Effector memory CD4-positive, alpha-beta T cell (primary cell): ENCODE results near the gene YJU2.
"Not testable (repeated sequence)": the region's sequence is repeated elsewhere in the genome, so short reads cannot be mapped to it uniquely, and the experiment has no call there.

Source experiments
- DNase-seq, 3 donors: peaks; one replicate each; pipeline ENCODE4 v3.0.0-alpha.2; 2020
- H3K27ac ChIP-seq: 2 replicates; pipeline ENCODE4 v1.7.0; 2013; ENCODE audit warnings: mild to moderate bottlenecking, low read length, moderate library complexity; ENCODE audit not compliant: insufficient read depth, poor library complexity, severe bottlenecking
- H3K27me3 ChIP-seq: replicated peaks from 2 replicates; pipeline ENCODE4 v1.7.0; 2013; ENCODE audit warnings: mild to moderate bottlenecking, low read length; ENCODE audit not compliant: insufficient read depth, control insufficient read depth, poor library complexity, severe bottlenecking
- H3K36me3 ChIP-seq: 2 replicates; pipeline ENCODE4 v1.7.0; 2013; ENCODE audit warnings: mild to moderate bottlenecking, low read length, moderate library complexity; ENCODE audit not compliant: control insufficient read depth, insufficient read depth
- H3K4me1 ChIP-seq: 2 replicates; pipeline ENCODE4 v1.7.0; 2013; ENCODE audit warnings: low read length, mild to moderate bottlenecking; ENCODE audit not compliant: control insufficient read depth, insufficient read depth, poor library complexity, severe bottlenecking
- H3K4me3 ChIP-seq: 2 replicates; pipeline ENCODE4 v1.7.0; 2013; ENCODE audit warnings: low read length, low read depth, mild to moderate bottlenecking; ENCODE audit not compliant: insufficient read depth, poor library complexity, severe bottlenecking
- H3K9me3 ChIP-seq: 2 replicates; pipeline ENCODE4 v1.7.0; 2013; ENCODE audit warnings: mild to moderate bottlenecking, low read length, moderate library complexity; ENCODE audit not compliant: control insufficient read depth

Gene YJU2

DNA sequence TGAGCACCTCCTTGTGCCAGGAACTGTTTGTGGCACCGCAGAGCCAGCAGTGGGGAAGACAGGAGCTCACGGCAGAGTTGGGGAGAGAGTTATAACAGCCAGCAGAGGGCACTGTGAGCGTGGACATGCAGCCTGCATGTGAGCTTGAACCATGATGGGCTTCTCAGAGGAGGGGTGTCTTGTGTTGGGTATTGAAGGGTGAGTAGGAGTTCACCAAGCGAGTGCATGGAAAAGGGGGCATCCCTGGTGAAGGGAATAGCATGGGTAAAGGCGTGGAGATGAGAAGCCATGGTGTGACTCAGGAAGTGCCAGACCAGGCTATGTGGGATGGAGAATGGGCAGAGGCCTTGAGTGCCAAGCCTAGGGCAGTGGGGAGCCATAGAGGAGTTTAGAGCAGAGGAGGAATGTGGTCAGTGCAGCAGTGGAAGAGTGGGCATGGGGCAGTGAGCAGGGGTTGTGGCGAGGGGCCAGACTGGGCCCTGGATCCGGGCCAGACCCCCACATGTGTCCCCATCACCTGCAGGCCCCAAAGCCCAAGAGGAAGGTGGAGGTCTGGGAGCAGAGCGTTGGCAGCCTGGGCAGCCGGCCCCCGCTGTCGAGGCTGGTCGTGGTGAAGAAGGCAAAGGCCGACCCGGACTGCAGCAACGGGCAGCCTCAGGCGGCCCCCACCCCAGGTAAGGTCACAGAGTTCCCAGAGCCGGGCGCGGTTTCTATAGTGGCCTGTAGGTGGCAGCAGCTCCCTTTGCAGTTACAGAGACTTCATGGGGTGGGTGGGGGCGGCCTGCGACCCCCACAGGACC is 20.4 kb downstream of the YJU2 start:
- Histone ChIP-seq H3K4me1 (no peaks in the 10 kb centered on the region), H3K4me3 (no peak overlapping the region), H3K9me3 (no peaks in the 10 kb centered on the region), H3K36me3 (peaks cover 42% of the 10 kb centered on the region), H3K27me3 (no peaks in the 10 kb centered on the region), H3K27ac (no peak overlapping the region)
- DNase-seq = peak; percentile 15 to 43 (median 19)

DNA sequence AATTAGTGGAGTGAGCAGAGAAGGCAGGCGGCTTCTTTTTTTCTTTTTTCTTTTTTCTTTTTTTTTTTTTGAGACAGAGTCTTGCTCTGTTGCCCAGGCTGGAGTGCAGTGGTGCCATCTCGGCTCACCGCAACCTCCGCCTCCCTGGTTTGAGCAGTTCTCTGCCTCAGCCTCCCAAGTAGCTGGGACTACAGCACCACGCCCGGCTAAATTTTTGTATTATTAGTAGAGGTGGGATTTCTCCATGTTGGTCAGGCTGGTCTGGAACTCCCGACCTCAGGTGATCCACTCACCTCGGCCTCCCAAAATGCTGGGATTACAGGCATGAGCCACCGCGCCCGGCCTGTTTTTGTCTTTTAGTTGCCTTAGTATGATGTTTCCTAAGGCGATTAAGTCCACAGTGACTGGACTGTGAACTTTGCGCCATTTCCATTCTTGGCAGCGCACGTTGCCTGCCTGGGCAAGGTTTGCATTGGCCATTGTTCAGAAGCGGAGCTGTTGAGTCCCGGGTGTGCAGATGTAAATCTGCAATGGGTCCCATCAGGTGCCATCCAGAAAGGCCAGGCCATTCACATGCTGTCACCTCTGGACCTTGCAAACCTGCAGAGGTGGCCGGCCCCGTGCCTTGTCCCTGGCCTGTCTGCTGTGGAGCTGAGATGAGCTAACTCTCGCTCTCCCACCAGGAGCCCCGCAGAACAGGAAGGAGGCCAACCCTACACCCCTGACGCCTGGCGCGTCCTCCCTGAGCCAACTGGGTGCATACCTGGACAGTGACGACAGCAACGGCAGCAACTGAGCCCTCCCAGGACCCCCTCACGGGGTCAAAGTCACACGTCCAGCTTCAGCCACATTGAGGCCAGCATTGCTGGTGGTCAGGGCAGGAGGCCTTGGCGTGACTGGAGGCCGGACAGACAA is 21.3 kb downstream of the YJU2 start:
- Histone ChIP-seq H3K36me3 (peaks cover 38% of the 10 kb centered on the region), H3K4me3 (no peak overlapping the region), H3K9me3 (no peaks in the 10 kb centered on the region), H3K27ac (no peak overlapping the region), H3K27me3 (no peaks in the 10 kb centered on the region), H3K4me1 (no peaks in the 10 kb centered on the region)
- DNase-seq = no peak

DNA sequence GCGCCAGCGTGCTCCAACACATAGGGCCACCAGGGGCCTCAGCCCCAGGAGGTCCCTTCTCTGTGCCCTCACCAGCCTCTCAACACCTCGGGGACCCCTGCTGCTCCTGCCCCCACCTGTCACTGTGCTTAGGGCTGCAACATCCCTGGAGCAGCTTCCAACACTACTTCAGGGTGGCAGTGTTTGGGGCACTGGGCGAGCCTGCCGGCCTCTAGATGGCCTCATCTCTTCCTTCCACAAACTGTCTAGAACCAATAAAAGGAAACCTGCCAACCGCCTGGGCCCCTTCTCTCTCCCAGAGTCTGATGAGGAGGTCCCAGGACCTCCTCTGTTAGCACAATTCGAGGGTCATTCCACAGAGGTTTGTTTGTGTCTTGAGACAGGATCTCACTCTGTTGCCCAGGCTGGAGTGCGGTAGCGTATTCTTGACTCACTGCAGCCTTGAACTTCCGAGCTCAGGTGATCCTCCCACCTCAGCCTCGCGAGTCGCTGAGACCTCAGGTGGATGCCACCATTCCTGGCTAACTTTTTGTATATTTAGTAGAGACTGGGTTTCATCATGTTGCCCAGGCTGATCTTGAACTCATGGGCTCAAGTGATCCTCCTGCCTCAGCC is 22.0 kb downstream of the YJU2 start:
- Histone ChIP-seq H3K36me3 (peaks cover 38% of the 10 kb centered on the region), H3K27me3 (no peaks in the 10 kb centered on the region), H3K9me3 (no peaks in the 10 kb centered on the region), H3K27ac (no peak overlapping the region), H3K4me3 (no peak overlapping the region), H3K4me1 (no peaks in the 10 kb centered on the region)
- no peak for DNase-seq

DNA sequence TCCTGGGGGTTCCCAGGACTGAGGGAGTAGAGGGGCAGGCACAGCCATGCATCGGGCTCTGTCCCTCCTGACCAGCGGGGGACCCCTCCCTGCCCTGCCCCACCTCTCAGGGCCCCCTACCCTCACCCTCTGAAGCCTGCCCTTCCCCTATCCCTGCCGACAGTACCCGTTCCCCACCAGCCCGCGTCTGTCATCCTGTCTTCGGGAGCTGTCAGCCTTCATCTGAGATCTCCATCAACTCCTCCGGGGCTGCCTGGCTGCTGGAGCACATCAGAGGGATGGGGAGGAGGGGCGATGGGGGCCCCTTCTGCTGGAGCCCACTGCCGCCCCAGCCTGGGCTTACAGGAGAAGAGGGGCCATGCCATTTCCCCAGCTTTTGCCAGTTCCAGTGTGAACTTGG is 26.0 kb downstream of the YJU2 start:
- Histone ChIP-seq H3K9me3 (no peaks in the 10 kb centered on the region), H3K27me3 (peaks cover 6% of the 10 kb centered on the region), H3K4me1 (no peaks in the 10 kb centered on the region), H3K27ac (no peak overlapping the region), H3K4me3 (no peak overlapping the region), H3K36me3 (peaks cover 15% of the 10 kb centered on the region)
- DNase-seq = no peak

DNA sequence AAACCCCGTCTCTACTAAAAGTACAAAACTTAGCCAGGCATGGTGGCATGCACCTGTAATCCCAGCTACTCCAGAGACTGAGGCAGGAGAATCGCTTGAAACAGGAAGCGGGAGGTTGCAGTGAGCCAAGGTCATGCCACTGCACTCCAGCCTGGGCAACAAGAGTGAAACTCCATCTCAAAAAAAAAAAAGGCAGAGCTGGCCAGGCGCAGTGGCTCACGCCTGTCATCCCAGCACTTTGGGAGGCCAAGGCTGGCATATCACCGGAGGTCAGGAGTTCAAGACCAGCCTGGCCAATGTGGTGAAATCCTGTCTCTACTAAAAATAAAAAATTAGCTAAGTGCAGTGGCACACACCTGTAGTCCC is 27.4 kb downstream of the YJU2 start:
- not testable (repeated sequence) for H3K4me3 ChIP-seq, H3K36me3 ChIP-seq, H3K27me3 ChIP-seq, DNase-seq, H3K27ac ChIP-seq, H3K9me3 ChIP-seq, H3K4me1 ChIP-seq

DNA sequence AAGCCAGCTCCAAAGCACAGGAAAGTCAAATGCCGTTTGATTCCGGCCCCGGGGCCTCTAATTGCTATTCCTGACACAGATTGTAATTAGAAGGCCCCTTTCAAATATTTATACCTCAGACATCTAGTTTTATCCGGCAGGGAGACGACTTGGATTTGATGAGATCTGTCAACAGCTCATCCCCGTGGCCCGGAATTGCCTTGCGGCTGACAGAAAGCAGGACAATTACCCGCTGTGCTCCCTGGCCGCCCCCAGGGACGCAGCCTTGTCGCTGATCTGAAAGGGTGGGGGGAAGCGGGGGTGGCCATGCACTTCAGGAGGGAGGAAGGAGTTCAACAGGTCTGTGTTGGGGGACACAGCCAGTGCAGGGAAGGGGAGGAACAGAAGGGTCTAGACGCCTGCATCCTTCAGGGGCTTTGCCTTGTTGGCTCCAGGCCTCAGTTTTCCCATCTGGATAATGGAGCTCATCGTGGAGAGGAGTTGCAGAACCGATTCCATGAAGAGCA is 30.4 kb downstream of the YJU2 start:
- no peak for DNase-seq
- Histone ChIP-seq H3K36me3 (no peaks in the 10 kb centered on the region), H3K4me1 (peaks cover 10% of the 10 kb centered on the region), H3K9me3 (no peaks in the 10 kb centered on the region), H3K27me3 (peaks cover 18% of the 10 kb centered on the region), H3K4me3 (no peak overlapping the region), H3K27ac (no peak overlapping the region)

DNA sequence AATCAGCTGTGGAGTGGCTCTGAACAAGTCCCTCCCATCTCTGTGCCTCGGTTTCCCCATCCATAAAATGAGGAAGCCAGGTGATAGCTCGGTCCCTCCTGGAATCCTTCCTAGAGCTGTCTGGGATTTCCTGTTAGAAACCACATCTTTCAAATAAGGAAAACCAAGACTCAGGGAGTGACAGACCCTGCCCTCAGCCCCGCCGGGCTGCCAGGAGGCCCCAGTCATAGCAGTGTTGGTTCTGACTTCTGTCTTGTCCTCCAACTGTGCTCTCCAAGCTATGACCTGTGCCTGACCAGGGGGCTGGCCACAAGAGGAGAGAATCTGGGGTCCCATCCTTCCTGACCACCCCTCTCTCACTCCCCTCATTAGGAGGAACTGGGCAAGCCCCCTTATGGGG is 31.1 kb downstream of the YJU2 start:
- H3K27ac ChIP-seq = no peak overlapping the region
- H3K9me3 ChIP-seq = no peaks in the 10 kb centered on the region
- no peak overlapping the region for H3K4me3 ChIP-seq
- no peak for DNase-seq
- peaks cover 10% of the 10 kb centered on the region for H3K4me1 ChIP-seq
- peaks cover 18% of the 10 kb centered on the region for H3K27me3 ChIP-seq
- no peaks in the 10 kb centered on the region for H3K36me3 ChIP-seq

DNA sequence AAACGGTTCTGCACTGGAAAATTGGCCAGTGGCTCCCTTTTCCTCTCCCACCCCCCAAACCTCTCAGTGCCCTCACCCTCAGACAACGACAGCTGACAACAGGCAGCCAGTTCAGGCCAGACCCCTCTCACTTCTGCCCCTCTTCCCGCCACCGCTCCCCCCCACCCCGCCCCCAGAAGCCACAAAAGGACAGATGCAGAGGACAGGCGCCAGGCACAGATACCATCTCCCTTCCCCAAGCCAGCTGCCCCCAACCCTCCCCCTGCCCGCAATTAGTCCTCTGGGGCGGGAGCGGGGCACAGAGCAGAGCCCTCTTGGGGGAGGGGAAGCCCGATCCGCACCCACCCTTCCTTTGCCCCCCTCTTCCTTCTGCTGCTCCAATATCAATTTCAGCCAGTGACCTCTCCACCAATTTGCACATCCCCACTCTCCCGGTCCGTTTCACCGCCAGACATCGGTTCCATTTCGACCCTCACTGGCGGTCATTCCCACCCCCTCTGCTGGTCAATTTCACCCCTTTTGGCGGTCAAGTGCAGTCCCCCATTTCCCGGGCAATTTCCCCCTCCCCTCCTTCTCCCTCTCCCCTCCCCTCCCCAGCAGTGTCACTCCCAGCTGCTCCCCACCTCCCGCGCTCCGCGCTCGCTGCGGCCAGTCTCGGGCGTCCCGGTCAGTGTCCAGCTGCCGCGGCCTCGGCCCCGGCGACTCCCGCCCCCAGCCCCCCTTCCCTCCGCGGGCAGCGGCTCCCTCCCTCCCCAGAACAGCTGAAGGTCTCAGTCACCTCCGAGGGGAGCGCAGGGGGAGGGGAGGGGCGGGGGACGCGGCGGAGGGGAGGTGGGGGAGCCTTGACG is 31.8 kb downstream of the YJU2 start, which contains the start of gene SHD:
Gene SHD, plus strand, starts transcription at position 848 of the 848 bp plus-strand sequence. CDS start 798 bp downstream, outside the sequence.
- peaks cover 10% of the 10 kb centered on the region for H3K4me1 ChIP-seq
- peak within 1 kb of the TSS; percentile 8 for H3K4me3 ChIP-seq
- no peaks in the 10 kb centered on the region for H3K36me3 ChIP-seq
- no peaks in the 10 kb centered on the region for H3K9me3 ChIP-seq
- DNase-seq = no peak
- no peak within 1 kb of the TSS for H3K27ac ChIP-seq
- peaks cover 18% of the 10 kb centered on the region for H3K27me3 ChIP-seq

DNA sequence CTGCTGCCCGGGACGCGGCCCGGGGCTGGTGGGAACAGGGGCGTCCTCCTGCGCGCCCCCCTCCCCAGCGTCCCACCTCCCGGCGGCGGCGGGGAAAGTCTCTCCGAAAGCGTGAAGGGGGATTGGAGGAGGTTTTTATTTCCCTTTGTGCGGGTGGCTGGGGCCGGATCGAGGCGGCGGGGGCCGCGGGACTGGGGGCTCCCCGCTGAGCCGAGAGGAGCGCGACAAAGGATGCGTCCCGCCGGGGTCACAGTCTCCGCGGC is 32.3 kb downstream of the YJU2 start:
- Histone ChIP-seq H3K4me1 (peaks cover 10% of the 10 kb centered on the region), H3K4me3 (peak overlapping the region; percentile 8), H3K27ac (no peak overlapping the region), H3K9me3 (no peaks in the 10 kb centered on the region), H3K27me3 (peaks cover 18% of the 10 kb centered on the region), H3K36me3 (no peaks in the 10 kb centered on the region)
- DNase-seq = no peak
